Measurements from ENCODE around the gene SEC11C. TPM values are rescaled to one million over a fixed set of nuclear protein-coding genes. Genes with fewer than 3 reads are reported as not detected.

SEC11C gene
- total and polyA plus RNA-seq, 12 donors = 31.5 to 392 (median 58.7) TPM

GRCh38 chr18:59149416-59149815, 9.7 kb downstream of the SEC11C start:
- no peaks in the 10 kb centered on the region for H3K4me1 ChIP-seq (replicated peaks in 1 of 2)
- WGBS, 4 donors = 90 to 95% (median 94%) methylated on average over 8 of the region's 8 CpGs
- TF ChIP-seq POLR2A (IDR thresholded peaks at IDR 0.05) = no peak
- no peak for TF ChIP-seq CTCF (IDR thresholded peaks at IDR 0.05)
- DNase-seq = no peak
- intact Hi-C loops (cut with DNase I) = no loop called here
- H3K27ac ChIP-seq = no peak overlapping the region
- peaks cover 0 to 29% of the 10 kb centered on the region in 2 donors for H3K36me3 ChIP-seq (replicated peaks in 1 of 2)
- no peaks in the 10 kb centered on the region for H3K9me3 ChIP-seq (replicated peaks in 1 of 3)
- no peak overlapping the region for H3K4me3 ChIP-seq
- no peaks in the 10 kb centered on the region for H3K27me3 ChIP-seq

- Histone ChIP-seq H3K27ac (no peak overlapping the region), H3K4me1 (replicated peaks in 1 of 2) (no peaks in the 10 kb centered on the region), H3K4me3 (no peak overlapping the region), H3K36me3 (replicated peaks in 1 of 2) (peaks cover 0 to 33% of the 10 kb centered on the region in 2 donors), H3K9me3 (replicated peaks in 1 of 3) (no peaks in the 10 kb centered on the region), H3K27me3 (no peaks in the 10 kb centered on the region)
- DNase-seq = no peak
- 89 to 94% (median 93%) methylated on average over 10 to 11 of the region's 11 CpGs for WGBS, 4 donors
- intact Hi-C loops (cut with DNase I) = no loop called here
- TF ChIP-seq POLR2A (IDR thresholded peaks at IDR 0.05) (no peak), CTCF (IDR thresholded peaks at IDR 0.05) (no peak)
Measured at GRCh38 chr18:59150236-59150635, 10.6 kb downstream of the SEC11C start.

GRCh38 chr18:59155153-59155552, 15.5 kb downstream of the SEC11C start:
- DNase-seq = no peak
- H3K27ac ChIP-seq = no peak overlapping the region
- H3K36me3 ChIP-seq (replicated peaks in 1 of 2) = peaks cover 0 to 33% of the 10 kb centered on the region in 2 donors

GRCh38 chr18:59156316-59156715, 16.6 kb downstream of the SEC11C start:
- no peaks in the 10 kb centered on the region for H3K9me3 ChIP-seq (replicated peaks in 1 of 3)
- H3K4me3 ChIP-seq = no peak overlapping the region
- WGBS, 4 donors = 89 to 95% (median 94%) methylated on average over 3 of the region's 3 CpGs
- no peak overlapping the region for H3K27ac ChIP-seq
- intact Hi-C loops (cut with DNase I) = no loop called here
- TF ChIP-seq POLR2A (IDR thresholded peaks at IDR 0.05) (no peak), CTCF (IDR thresholded peaks at IDR 0.05) (no peak)
- no peak for DNase-seq
- peaks cover 0 to 28% of the 10 kb centered on the region in 2 donors for H3K36me3 ChIP-seq (replicated peaks in 1 of 2)
- no peaks in the 10 kb centered on the region for H3K27me3 ChIP-seq
- H3K4me1 ChIP-seq (replicated peaks in 1 of 2) = no peaks in the 10 kb centered on the region

More at GRCh38 chr18:59155153-59155552, 15.5 kb downstream of the SEC11C start:
- Histone ChIP-seq H3K9me3 (replicated peaks in 1 of 3) (no peaks in the 10 kb centered on the region), H3K4me1 (replicated peaks in 1 of 2) (no peaks in the 10 kb centered on the region), H3K27me3 (no peaks in the 10 kb centered on the region), H3K4me3 (no peak overlapping the region)
- intact Hi-C loops (cut with DNase I) = no loop called here
- TF ChIP-seq POLR2A (IDR thresholded peaks at IDR 0.05) = no peak
- WGBS, 4 donors = 81 to 87% (median 86%) methylated on average over 2 of the region's 2 CpGs

- no peak overlapping the region for H3K27ac ChIP-seq
- no peak for DNase-seq
- peaks cover 0 to 5% of the 10 kb centered on the region in 2 donors for H3K36me3 ChIP-seq (replicated peaks in 1 of 2)
- intact Hi-C loops (cut with DNase I) = no loop called here
- H3K4me3 ChIP-seq = no peak overlapping the region
- TF ChIP-seq CTCF (IDR thresholded peaks at IDR 0.05) (no peak), POLR2A (IDR thresholded peaks at IDR 0.05) (no peak)
- no peaks in the 10 kb centered on the region for H3K9me3 ChIP-seq (replicated peaks in 1 of 3)
- 91 to 96% (median 93%) methylated on average over 3 of the region's 3 CpGs for WGBS, 4 donors
- no peaks in the 10 kb centered on the region for H3K27me3 ChIP-seq
- no peaks in the 10 kb centered on the region for H3K4me1 ChIP-seq (replicated peaks in 1 of 2)
Measured at GRCh38 chr18:59159265-59159664, 19.6 kb downstream of the SEC11C start.

Data from adrenal gland (tissue), 12 donors.